ENCODE measurements around the gene PRSS36.
"Not testable (repeated sequence)": the region's sequence is repeated elsewhere in the genome, so short reads cannot be mapped to it uniquely, and the experiment has no call there.

The PRSS36 gene

DNA sequence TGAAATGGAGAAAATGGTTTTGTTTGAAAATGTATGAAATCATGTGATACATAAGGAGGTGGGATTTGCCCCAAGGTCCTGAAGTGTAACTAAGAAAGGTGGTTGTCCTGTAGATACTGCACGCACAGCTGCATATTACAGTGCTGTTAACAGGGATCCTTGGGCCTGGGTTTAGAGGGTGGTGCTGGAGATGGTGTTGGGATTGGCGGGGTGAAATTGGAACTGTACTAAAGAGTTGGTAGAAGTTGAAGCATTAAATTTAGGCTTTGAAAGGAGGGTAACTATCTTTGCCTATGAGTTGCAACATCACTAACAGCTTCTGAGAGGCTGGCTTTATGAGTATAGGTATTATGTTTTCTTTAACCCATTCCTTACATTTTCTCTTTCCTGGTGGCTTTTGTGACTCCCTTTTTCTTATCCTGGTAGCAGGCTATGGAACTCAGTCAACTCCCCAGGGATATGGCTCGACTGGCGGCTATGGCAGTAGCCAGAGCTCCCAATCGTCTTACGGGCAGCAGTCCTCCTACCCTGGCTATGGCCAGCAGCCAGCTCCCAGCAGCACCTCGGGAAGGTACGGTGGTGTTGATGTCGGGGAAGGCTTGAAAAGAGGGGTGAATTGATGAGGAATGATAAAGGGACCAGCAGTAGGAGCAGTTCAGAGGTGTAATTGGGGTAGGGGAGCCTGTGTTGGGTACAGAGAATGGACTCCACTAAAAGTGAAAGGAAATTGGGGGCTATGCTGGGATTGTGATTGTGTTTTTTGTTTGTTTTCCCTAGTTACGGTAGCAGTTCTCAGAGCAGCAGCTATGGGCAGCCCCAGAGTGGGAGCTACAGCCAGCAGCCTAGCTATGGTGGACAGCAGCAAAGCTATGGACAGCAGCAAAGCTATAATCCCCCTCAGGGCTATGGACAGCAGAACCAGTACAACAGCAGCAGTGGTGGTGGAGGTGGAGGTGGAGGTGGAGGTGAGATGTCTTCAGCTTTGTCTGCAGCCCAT, 33.9 kb upstream of the PRSS36 start:
- DNase-seq (ENCODE audit: low spot score): no peak

DNA sequence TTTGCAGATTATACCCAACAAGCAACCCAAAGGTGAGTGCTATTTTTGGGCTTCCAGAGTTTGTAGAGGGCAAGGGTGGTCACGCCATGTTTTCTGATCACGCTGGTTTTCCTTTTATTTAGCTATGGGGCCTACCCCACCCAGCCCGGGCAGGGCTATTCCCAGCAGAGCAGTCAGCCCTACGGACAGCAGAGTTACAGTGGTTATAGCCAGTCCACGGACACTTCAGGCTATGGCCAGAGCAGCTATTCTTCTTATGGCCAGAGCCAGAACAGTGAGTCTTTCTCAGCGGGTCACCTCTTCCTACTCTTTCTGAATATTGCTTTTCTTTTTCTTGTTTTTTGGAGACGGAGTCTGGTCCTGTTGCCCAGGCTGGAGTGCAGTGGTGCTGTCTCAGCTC, 32.5 kb upstream of the PRSS36 start:
- no peak for DNase-seq (ENCODE audit: low spot score)

DNA sequence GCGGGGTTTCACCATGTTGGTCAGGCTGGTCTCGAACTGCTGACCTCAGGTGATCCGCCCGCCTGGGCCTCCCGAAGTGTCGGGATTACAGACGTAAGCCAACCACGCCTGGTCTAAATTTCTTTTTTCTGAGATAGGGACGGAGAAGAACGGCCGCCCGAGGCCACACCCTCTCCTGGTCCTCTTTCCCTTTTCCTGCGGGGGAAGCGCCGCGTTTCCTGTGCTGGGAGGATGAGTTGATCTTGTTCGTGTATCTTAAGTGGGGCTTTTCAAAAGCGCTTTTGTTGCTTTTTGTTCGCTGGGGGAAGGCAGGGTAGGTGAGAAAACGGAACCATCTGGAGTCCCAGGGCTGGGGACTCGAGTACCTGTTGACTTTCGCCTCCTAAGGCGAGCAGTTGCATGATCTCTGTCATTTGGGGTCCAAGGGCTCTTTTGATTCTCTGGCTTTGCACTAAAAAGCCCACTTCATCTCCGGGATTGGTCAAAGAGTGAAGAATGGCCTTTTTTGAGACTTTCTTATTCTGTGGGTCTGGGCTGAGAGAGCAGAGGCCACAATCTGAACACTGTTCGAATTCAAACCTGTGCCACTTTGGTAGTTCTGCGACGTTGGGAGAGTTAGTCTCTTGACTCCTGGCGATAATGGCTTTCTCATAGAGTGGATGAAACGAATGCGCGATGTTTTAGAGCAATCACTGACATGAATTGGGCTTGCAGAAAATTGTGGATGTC, 31.4 kb upstream of the PRSS36 start:
- DNase-seq (ENCODE audit: low spot score): no peak

DNA sequence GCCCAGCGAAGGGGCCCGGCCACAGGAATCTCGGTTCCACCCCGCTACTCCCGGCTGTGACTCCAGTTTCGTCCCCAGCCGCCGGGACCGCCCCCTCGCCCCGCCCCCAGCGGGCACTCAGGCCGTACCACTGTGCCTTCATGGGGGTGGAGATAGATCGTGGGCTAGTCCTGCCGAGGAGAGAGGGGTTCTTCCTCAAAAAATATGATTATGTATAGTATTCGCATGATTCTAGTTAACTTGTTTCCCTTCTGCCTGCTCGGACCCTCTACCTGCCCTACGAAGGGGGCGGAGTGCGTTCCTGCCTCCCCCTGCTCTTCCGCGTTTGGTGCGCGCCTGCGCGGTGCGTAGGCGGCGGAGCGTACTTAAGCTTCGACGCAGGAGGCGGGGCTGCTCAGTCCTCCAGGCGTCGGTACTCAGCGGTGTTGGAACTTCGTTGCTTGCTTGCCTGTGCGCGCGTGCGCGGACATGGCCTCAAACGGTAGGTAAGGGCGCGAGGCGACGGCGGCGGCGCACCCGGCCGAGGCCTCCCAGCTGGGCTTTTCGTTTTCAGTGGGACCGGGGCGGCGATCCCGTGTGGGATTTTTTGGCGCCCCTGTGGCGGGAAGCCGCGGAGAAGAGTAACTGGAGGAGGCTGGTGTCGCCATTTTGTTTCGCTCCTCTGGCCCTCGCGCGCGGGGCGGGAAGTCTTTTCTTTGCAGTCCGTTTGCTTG, 30.0 kb upstream of the PRSS36 start, which contains the start of gene FUS:
Gene FUS (plus strand): TSS at position 393 of the 713 bp plus-strand sequence. CDS start 76 bp downstream, at position 469.
- peak; percentile 97 for DNase-seq (ENCODE audit: low spot score)

DNA sequence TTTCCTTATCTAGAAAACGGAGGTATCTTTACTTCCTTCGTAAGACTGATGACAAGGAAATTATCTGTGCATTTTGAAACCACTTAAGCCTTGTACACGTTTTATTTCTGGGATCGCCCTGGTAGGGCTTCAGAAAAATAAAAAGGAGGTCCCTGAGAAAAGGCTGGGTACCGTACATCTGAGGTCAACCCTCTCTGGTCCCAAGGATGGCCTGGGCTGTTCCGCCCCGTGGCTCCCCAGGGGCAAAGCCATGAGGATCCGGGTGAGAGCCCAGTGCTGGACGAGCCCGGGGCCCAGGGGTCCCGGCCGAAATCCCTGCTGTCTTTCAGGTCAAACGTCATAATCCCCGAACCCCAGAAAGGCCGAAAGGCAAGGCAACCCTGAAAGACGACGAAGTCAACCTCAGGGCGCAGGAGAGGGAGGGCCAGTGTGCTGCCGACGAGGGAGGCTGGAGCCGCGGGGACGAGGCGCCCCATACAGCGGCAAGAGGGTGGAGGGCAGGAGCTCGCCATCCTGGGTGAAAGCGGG, 29.4 kb upstream of the PRSS36 start:
- DNase-seq (ENCODE audit: low spot score): no peak

DNA sequence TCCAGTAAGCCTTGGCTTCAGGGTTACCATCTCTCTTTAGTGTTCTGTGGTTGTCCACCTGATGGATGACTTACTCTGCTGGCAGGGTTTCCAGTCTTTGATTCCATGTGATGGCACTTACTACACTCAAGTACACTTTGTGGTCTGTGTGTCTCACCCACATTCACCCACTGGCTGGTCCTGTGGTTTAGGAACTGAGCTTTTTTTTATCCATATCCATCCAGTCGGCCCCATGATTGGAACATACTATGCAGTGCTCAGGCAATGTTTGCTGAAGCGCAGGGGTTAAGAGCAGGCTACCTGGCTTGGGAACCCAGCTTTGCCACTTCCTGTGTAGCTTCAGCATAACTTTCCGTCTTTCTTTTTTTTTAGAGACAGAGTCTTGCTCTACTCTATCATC, 27.3 kb upstream of the PRSS36 start:
- no peak for DNase-seq (ENCODE audit: low spot score)

DNA sequence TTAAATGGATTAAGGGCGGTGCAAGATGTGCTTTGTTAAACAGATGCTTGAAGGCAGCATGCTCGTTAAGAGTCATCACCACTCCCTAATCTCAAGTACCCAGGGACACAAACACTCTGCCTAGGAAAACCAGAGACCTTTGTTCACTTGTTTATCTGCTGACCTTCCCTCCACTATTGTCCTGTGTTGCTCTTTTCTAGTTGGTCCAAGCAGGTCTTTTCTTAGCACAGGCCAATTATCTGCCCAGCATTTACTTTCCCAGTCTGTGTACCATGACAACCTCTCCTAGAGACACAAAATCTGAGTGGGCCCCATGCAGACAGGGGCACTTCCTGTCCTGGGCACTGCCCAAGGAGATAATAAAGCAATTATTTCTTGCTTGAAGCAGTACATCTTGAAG, 20.2 kb upstream of the PRSS36 start:
- not testable (repeated sequence) for DNase-seq (ENCODE audit: low spot score)

DNA sequence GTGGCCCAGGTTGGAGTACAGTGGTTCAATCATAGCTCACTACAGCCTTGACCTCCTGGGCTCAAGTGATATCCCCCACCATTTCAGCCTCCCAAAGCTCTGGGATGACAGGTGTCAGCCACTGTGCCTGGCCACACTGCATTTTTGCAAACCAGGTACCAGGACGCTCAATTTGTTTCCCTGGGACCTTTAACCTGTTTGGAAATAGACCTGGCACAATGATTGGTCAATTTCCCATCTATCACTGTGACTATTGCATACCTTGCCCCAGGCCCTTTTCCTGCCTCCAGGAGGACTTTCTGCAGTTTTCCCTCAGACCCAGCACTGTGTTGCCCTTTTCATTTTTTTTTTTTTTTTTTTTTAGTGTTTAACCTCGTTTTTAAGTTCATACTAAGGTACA, 19.0 kb upstream of the PRSS36 start:
- no peak for DNase-seq (ENCODE audit: low spot score)

DNA sequence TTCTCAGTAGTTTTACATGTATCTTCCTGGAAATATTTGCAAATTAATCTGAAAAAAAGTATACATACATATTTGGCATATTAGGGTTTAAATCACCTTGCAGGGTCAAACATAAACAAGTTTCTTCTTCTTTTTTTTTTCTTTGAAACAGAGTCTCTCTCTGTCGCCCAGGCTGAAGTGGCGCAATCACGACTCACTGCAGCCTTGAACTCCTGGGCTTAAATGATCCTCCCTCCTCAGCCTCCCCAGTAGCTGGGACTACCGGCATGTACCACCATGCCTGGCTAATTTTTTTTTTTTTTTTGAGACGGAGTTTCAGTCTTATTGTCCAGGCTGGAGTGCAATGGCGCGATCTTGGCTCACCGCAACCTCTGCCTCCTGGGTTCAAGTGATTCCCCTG, 17.4 kb upstream of the PRSS36 start:
- no peak for DNase-seq (ENCODE audit: low spot score)

DNA sequence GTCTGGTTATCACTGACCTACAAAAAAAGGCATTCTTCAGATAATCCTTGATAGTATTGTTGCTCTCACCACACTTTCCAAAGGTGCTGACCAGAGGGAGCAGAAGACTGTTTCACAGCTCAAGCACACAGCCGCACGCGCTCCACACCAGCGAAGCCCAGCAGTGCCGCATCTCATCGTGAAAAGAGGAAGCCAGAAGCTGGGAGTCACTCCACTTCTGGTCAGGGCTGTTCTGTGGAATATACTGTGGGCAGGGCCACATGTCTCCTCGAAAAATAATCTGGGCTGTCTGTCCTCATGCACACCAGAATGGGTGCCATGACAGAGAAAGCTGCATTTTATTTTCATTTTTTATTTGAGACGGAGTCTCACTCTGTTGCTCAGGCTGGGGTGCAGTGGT, 7.3 kb upstream of the PRSS36 start:
- no peak for DNase-seq (ENCODE audit: low spot score)

DNA sequence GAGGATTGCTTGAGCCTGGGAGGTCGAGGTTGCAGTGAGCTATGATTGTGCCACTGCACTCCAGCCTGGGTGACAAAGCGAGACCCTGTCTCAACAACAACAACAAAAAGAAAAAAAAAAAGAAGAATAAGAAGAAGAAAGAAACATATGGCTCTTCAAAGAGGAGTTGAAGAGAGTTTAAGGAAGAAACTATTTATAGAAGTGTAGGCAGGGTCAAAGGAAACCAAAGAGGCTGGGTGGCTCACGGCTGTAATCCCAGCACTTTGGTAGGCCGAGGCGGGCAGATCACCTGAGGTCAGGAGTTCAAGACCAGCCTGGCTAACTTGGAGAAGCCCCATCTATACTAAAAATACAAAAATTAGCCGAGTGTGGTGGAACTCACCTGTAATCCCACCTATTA, 1.1 kb upstream of the PRSS36 start:
- DNase-seq (ENCODE audit: low spot score): not testable (repeated sequence)

DNA sequence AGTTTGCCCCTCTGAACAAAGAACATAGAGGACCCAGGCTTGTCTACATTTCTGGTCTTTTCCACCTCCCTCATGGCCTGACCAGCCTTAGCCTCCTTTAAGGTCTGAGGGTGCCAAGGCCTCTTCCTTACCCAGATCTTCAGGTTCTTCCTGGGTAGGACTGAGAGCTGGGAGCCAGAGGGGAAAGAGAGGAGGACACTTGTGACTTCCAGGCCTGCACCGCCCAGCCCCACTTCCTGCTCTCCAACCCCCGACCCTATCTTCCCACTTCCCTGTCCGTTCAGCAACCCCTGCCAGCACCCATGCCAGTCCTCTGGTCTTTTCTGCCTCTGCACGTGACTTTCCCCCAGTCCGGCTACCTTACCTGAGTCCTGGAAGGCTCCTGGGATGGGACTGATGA, 534 bp downstream of the PRSS36 start:
- DNase-seq (ENCODE audit: low spot score): no peak

DNA sequence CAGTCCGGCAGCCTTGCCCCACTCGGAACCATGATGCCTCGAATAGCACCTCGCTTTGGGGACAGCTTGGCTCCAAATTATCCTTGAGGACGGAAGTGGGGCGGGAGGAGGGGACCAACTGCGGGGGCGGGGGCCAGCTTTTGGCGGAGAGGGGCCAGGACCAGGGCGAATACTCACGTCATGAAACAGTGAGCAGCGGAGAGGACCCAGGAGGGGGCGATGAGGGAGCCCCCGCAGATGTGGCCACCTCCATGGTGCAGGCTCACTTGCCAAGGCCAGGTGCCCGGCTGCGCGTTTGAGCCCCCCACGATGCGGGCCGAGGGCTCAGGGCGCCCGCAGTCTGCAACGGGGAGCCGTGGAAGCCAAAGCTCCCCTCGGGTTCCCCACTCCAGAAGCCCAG, 970 bp downstream of the PRSS36 start:
- DNase-seq (ENCODE audit: low spot score): no peak

DNA sequence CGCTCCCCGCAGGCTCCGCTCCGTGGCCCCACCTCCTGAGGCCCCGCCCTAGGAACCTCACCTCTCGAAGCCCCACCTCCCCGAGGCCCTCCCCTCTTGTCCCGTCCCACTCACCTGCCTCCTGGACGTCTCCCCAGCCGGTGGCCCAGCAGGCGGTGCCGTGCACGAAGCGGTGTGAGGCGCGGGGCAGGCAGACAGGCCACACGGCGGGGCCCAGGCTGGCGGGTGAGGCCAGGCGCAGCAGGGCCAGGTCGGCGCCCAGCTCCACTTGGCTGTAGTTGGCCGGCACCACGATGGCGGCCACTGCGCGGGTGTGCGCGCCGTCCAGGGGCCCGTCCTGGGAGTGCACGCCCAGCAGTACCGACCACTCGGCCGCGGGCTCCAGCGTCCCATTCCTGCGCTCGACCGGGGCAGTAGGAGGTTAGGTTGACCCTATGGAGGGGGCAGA, 1.6 kb downstream of the PRSS36 start:
- no peak for DNase-seq (ENCODE audit: low spot score)

DNA sequence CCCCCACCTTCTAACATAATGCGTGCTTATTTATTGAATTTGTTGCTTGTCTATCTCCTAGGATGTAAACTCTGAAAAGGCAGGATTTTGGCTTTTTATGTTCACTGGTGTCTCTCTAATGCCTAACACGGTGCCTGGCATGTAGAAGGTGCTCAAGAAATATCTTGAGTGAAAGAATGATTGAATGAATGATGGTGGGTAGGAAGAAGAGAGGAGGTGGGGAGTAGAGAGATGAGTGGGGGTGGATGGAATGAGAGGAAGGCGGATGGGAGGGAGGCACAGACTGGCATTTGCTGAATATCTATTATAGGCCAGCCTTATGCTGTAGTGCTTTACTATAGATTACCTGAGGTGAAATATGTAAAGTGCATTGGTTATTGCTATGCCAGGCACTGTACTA, 2.3 kb downstream of the PRSS36 start:
- DNase-seq (ENCODE audit: low spot score): no peak

DNA sequence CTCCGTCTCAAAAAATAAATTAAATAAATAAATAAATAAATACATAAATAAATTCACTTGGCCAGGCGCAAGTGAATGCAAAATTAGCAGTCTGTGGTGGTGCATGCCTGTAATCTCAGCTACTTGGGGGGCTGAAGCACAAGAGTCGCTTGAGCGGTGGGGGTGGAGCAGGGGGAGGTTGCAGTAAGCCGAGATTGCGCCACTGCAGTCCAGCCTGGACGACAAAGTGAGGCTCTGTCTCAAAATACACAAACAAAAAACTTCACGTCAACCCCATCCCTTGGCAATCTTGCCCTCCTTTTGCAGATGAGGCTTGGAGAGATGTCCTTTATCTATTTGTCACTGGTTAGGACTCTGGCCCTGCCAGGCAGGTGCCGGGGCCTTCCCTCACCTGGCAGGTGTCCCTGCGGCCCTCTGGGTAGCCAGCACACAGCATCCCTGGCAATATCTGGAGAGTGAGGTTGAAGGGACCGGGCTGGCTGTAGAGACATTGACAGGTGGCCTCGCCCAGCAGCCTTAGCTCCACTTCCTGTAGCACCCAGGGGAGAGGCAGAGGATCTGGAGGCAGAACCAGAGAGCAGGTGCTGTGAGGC, 4.4 kb downstream of the PRSS36 start:
- no peak for DNase-seq (ENCODE audit: low spot score)

DNA sequence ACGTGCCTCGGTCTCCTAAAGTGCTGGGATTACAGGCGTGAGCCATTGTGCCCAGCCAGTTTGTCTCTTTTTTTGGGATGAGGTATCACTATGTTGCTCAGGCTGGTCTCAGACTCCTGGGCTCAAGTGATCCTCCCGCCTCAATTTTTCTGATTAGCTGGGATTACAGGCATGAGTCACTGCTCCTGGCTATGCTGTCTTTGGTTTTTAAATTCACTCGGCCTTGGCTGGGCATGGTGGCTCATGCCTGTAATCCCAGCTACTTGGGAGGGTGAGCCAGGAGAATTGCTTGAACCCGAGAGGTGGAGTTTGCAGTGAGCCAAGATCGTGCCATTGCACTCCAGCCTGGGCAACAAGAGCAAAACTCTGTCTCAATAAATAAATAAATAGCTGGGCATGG, 5.4 kb downstream of the PRSS36 start:
- DNase-seq (ENCODE audit: low spot score): not testable (repeated sequence)

DNA sequence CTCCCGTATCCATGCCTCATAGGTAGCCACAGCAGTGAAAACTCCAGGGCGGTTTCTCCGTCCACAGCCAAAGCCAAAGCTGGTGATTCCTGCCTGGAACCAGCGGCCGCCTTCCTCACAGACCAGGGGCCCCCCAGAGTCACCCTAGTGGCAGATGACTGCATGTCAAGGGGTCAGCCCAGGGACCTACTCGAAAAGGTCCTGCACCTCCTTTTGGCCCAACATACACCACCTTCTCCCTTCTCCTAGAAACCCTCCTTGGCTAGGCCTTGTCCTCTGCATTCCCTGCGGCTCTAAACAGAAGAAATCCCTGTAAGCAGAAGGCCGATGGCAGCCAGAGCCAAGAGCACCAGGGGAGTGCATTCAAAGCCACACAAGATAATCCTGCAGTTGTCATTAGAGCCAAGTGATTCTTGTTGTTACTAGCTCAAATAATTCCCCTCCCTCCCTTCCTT, 6.1 kb downstream of the PRSS36 start:
- DNase-seq (ENCODE audit: low spot score): no peak

DNA sequence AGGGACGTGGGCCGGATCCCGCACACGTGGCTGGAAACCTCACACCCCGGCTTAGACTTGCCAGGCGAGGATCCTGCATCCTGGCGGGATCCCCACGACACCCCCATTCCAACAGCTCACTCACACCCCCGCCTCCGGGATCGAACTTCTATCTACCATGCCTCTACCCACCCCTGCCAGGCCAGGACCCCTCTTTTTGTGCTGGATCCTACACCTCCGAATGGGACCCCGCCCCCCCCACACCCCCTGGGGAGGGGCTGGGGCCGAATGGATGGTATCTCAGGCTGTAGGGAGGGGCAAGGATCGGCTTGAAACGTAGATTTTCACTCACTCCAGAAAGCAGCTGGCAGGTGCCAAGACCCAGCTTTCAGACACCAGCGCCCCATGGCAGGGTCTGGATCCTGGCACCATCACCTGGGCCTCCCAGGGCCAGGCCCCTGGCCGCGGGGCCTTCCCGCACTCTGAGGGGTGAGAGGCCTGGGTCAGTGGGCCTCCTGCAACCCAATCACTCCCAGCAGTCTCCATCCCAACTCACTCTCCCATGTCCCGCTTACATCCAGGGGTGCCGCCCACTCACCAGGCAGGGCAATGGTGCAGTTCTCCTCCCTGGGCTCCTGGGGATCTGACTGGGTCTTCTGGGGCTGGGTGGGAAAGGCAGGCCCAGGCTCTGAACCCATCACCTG, 6.7 kb downstream of the PRSS36 start:
- no peak for DNase-seq (ENCODE audit: low spot score)

DNA sequence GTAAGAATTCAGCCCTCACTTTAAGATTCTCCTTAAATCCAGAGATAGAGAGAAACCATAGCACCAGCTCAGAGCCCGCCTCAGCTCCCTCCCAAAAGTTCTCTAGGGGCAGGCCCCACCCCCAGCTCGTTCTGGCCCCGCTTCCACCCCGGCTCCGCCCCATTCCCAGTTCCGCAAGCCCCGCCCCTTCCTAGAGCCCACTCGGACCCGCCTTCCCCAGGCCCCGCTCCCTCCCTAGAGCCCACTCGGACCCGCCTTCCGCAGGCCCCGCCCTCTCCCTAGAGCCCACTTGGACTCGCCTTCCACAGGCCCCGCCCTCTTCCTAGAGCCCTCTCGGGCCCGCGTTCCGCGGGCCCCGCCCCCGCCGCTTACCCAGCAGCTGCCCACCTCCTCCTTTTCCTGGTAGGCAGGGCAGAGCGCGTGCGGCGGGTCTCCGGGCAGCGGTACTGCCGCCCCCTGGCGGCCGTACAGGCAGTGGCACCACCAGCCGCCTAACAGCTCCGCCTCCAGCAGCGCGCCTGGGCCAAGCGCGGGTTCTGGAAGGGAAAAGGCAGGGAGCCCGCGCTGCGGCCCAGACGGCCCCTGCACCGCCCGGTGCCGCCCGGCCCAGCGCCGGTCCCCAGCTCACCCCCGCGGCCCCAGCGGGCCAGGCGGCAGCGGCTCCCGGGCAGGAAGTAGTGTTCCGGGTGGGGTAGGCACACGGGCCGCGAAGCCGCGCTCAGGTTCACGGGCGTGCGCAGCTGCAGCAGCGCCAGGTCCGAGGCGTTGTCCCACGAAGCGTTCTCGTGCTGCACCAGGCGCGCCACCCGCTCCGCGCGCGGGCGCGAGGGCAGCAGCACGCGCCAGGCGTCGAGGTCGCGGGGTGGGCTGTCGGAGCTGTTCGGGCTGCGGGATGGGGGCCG, 7.5 kb downstream of the PRSS36 start:
- peak; percentile 100 for DNase-seq (ENCODE audit: low spot score)
